Epithelial cell of esophagus (primary cell): ENCODE measurements around the gene SLC15A1.

ENCODE experiments used
- DNase-seq: peaks from one replicate; pipeline ENCODE4 v3.0.0; 2010; ENCODE audit warnings: low read depth
- H3K4me3 ChIP-seq: 2 replicates; pipeline ENCODE4 v1.5.1; 2011; ENCODE audit warnings: mild to moderate bottlenecking, low read length, control low read depth
- TF ChIP-seq, protein P1 (sequence below): IDR thresholded peaks from 2 replicates; pipeline ENCODE4 v1.5.1; 2011; ENCODE audit warnings: low read depth, mild to moderate bottlenecking, low read length, control low read depth, inconsistent platforms; ENCODE audit not compliant: insufficient read depth; ENCODE audit errors: missing control alignments

Gene SLC15A1

GRCh38 chr13:98741741-98742435, 10.6 kb downstream of the SLC15A1 start:
- TF ChIP-seq, protein P1, sequence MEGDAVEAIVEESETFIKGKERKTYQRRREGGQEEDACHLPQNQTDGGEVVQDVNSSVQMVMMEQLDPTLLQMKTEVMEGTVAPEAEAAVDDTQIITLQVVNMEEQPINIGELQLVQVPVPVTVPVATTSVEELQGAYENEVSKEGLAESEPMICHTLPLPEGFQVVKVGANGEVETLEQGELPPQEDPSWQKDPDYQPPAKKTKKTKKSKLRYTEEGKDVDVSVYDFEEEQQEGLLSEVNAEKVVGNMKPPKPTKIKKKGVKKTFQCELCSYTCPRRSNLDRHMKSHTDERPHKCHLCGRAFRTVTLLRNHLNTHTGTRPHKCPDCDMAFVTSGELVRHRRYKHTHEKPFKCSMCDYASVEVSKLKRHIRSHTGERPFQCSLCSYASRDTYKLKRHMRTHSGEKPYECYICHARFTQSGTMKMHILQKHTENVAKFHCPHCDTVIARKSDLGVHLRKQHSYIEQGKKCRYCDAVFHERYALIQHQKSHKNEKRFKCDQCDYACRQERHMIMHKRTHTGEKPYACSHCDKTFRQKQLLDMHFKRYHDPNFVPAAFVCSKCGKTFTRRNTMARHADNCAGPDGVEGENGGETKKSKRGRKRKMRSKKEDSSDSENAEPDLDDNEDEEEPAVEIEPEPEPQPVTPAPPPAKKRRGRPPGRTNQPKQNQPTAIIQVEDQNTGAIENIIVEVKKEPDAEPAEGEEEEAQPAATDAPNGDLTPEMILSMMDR, result no peak
- no peak for DNase-seq
- no peak overlapping the region for H3K4me3 ChIP-seq

DNA sequence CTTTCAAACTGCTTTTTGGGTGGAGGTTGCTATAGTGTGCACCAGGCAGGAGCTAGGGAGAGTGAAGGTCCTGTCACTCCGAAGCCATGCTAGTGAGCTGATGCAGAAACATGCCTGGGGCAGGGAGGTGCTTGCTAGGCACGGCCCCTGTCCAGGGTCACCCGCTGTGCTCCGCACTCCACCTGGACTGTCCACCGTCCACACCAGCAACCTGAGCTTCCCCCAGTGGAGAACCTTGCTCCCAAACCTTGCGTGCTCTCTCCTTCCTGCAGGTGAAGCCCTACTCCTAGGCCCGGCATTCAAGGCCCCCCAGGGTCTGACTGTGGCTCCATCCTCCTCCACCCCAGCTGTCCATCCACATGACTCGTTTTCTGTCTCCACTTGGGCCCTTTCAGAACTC, 12.3 kb downstream of the SLC15A1 start:
- DNase-seq, result no peak
- no peak overlapping the region for H3K4me3 ChIP-seq
- TF ChIP-seq, protein P1, result no peak

DNA sequence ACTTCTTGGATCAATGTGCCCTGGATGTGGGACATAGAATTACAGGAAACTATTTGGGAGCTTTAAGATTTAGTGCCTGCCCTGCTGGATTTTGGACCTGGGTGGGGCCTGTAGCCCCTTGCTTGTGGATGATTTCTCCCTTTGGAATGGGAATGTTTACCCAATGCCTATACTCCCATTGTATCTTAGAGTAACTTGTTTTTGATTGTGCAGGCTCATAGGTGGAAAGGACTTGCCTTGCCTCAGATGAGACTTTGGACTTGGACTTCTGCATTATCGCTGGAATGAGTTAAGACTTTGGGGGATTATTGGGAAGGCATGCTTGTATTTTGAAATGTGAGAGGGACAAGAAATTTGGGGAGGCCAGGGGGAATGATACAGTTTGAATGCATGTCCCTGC, 13.5 kb downstream of the SLC15A1 start:
- TF ChIP-seq, protein P1, result no peak
- no peak for DNase-seq
- no peak overlapping the region for H3K4me3 ChIP-seq

DNA sequence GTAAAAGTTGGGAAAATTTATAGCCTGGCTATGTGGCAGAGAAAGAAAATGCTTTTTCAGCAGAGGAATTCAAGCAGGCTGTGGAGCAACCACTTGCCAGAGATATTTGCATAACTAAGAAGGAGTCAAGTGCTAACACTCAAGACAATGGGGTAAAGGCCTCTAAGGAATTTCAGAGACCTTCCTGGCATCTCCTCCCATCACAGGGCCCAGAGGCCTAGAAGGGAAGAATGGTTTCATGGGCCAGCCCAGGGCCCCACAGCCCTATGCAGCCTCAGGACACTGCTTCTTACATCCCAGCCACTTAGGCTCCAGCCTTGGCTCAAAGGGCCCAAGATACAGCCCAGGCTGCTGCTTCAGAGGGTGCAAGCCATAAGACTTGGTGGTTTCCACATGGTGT, 14.3 kb downstream of the SLC15A1 start:
- TF ChIP-seq, protein P1, result no peak
- no peak for DNase-seq
- H3K4me3 ChIP-seq, result no peak overlapping the region

DNA sequence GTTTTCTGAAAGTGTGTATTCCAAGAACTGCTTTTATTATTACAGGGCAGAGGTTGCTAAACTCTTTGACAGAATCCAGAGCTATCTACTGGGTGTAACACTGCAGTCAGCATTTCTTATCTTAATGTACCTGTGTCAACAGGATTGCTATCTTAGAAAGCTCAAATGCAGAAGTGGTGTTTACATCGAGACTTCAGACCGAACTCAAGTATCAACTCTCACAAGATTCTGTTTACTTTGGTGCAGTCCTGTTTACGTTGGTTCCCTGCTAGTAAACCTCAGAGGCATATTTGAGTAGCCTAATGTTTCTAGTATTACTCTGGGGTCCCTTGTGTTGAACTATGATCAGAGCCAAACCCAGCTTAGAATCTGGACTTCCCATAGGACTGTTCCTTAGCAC, 20.5 kb downstream of the SLC15A1 start:
- no peak overlapping the region for H3K4me3 ChIP-seq
- TF ChIP-seq, protein P1, result no peak
- no peak for DNase-seq

DNA sequence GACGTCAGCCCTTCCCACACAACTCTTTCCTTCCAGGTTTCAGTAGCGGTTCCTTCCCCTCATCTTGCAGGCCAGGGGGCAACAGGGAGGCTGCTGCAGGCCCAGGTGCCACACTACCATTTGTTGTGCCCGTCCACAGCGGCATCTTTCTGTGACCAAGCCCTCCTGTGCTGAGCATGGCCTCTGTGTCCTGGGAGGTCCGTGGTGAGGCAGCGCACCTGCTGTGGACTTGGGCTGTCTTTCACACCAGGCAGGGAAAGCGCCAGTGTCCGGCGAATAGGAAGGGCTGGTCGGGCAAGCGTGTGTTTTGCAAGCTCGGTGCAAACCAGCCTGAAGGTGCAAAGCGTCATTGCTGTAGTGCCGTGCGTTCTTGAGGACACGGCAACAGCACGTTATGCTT, 21.4 kb downstream of the SLC15A1 start:
- TF ChIP-seq, protein P1, result no peak
- no peak for DNase-seq
- no peak overlapping the region for H3K4me3 ChIP-seq

DNA sequence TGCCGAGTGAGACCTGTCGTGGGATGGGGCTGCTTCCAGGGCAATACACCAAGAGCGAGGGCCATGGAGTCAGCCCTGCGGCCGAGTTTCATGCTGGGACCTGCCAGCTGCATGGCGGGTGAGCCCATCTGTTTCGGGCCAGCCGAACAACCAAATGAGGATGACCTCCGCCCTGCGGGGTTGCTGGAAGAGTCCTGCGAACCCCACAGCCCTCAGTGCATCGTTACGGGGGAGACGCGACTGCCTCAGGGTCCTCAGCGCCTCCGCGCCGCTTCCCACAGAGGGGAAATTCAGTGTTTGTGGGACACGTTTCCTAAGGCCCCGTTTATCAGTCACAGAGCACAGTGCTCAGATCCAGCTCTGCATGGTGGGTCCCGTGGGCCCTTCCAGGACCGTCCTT, 22.0 kb downstream of the SLC15A1 start:
- no peak for DNase-seq
- no peak overlapping the region for H3K4me3 ChIP-seq

More for the DNA sequence above, 22.0 kb downstream of the SLC15A1 start:
- TF ChIP-seq, protein P1, result no peak
